Astrocyte of the spinal cord (primary cell): ENCODE data around the gene ZNRF3.

Experiments used
- DNase-seq: peaks from one replicate; pipeline ENCODE4 v3.0.0; 2011; ENCODE audit warnings: low read depth, low spot score
- H3K4me3 ChIP-seq: 2 replicates; pipeline ENCODE4 v1.5.1; 2011; ENCODE audit warnings: low read depth, mild to moderate bottlenecking, low read length, moderate library complexity
- CTCF ChIP-seq: IDR thresholded peaks from 2 replicates; pipeline ENCODE4 v1.5.1; 2012; ENCODE audit warnings: low read depth, mild to moderate bottlenecking, low read length, inconsistent platforms
- in situ Hi-C: cut with HindIII; loops from 2 replicates; pipeline ENCODE4 v1.10.0; 2017; ENCODE audit warnings: low sequenced_read_pairs

Gene ZNRF3

GRCh38 chr22:28963362-28963761 is 80.0 kb downstream of the ZNRF3 start:
- H3K4me3 ChIP-seq: no peak overlapping the region
- no peak for DNase-seq
- in situ Hi-C loops: no loop called here
- TF ChIP-seq CTCF: no peak

- H3K4me3 ChIP-seq: no peak overlapping the region
- TF ChIP-seq CTCF: no peak
- no peak for DNase-seq
- in situ Hi-C loops: no loop called here
These were observed 83.8 kb downstream of the ZNRF3 start for GRCh38 chr22:28967163-28967665.

- DNase-seq: no peak
- no peak overlapping the region for H3K4me3 ChIP-seq
- in situ Hi-C loops: no loop called here
These were observed 84.6 kb downstream of the ZNRF3 start for GRCh38 chr22:28967969-28968368.

GRCh38 chr22:28969401-28970168 is 86.2 kb downstream of the ZNRF3 start:
- no peak for TF ChIP-seq CTCF
- in situ Hi-C loops: no loop called here
- peak; percentile 40 for DNase-seq

More at GRCh38 chr22:28967969-28968368, 84.6 kb downstream of the ZNRF3 start:
- no peak for TF ChIP-seq CTCF

GRCh38 chr22:28973352-28973751 is 90.0 kb downstream of the ZNRF3 start:
- in situ Hi-C loops: no loop called here
- TF ChIP-seq CTCF: no peak
- no peak for DNase-seq
- H3K4me3 ChIP-seq: no peak overlapping the region

More at GRCh38 chr22:28969401-28970168, 86.2 kb downstream of the ZNRF3 start:
- H3K4me3 ChIP-seq: no peak overlapping the region

- in situ Hi-C loops: no loop called here
- H3K4me3 ChIP-seq: no peak overlapping the region
- TF ChIP-seq CTCF: no peak
- DNase-seq: peak; percentile 34
These were observed 93.7 kb downstream of the ZNRF3 start for GRCh38 chr22:28977060-28977459.
